Measurements from ENCODE around the gene MTERF4. TPM values are rescaled to one million over a fixed set of nuclear protein-coding genes. Genes with fewer than 3 reads are reported as not detected.

MTERF4 gene
- total and polyA plus RNA-seq, 10 of the 15 experiments (the other 5 are each of a cell fraction or from before 2014, with no cell fraction given), result 36.7 to 69.1 (median 45.5) TPM

GRCh38 chr2:241087420-241088268 lies 14.4 kb downstream of the MTERF4 start (continued):
- TF ChIP-seq SKIL (IDR thresholded peaks at IDR 0.05; ENCODE audit: low read depth, poor library complexity, severe bottlenecking) (peak; percentile 33), TCF3 (IDR thresholded peaks at IDR 0.05; ENCODE audit: borderline replicate concordance, insufficient read depth, low read depth, low read length) (0 out of 2 replicates have a peak, but pooled peaks have one; percentile 35), GABPA (IDR thresholded peaks at IDR 0.05; ENCODE audit: low read depth) (no peak), ZSCAN29 (IDR thresholded peaks at IDR 0.05) (no peak; the same call in 1 of the 2 replicates), BCLAF1 (IDR thresholded peaks at IDR 0.05) (no peak), IRF3 (IDR thresholded peaks at IDR 0.05) (no peak), SMAD1 (IDR thresholded peaks at IDR 0.05; ENCODE audit: low read depth, partially characterized antibody) (no peak), PAX5 (IDR thresholded peaks at IDR 0.05; ENCODE audit: borderline replicate concordance, low read depth, low read length) (peak; percentile 85; the same call in 1 of the 2 replicates), JUNB (IDR thresholded peaks at IDR 0.05) (peak; percentile 86), PRDM15 (CRISPR knock-in tag; IDR thresholded peaks at IDR 0.05) (no peak), TARDBP (IDR thresholded peaks at IDR 0.05; ENCODE audit: borderline replicate concordance) (no peak), USF1 (IDR thresholded peaks at IDR 0.05; ENCODE audit: borderline replicate concordance, extremely low read length, insufficient read depth, low read depth, low read length) (no peak), HDGF (IDR thresholded peaks at IDR 0.05) (no peak), POLR2A (IDR thresholded peaks at IDR 0.05; ENCODE audit: low read depth, low read length) (no peak; the same call in 1 of the 2 replicates), ATF3 (IDR thresholded peaks at IDR 0.05; ENCODE audit: borderline replicate concordance, extremely low read depth, low read depth, low read length) (no peak)
